Activated CD4-positive, alpha-beta T cell treated with anti-CD3 and anti-CD28 coated beads, Interleukin-2, amount 50 U/mL, for 48 hours (primary cell): ENCODE results near the gene ZBTB20.

Experiments
- DNase-seq, 2 experiments: peaks; one replicate each; pipeline ENCODE4 v3.0.0-alpha.2; 2020

The ZBTB20 gene

GRCh38 chr3:114380233-114380651, 766.8 kb downstream of the ZBTB20 start:
- no peak for DNase-seq

GRCh38 chr3:114379266-114379665, 767.8 kb downstream of the ZBTB20 start:
- DNase-seq: no peak

GRCh38 chr3:114378760-114379159, 768.3 kb downstream of the ZBTB20 start:
- no peak for DNase-seq

- DNase-seq: no peak
These were observed 769.7 kb downstream of the ZBTB20 start for GRCh38 chr3:114377426-114377825.

- no peak for DNase-seq
These were observed 770.4 kb downstream of the ZBTB20 start for GRCh38 chr3:114376516-114377185.

- no peak for DNase-seq
These were observed 771.3 kb downstream of the ZBTB20 start for GRCh38 chr3:114375608-114376421.

- no peak for DNase-seq
These were observed 772.6 kb downstream of the ZBTB20 start for GRCh38 chr3:114374433-114374990.

GRCh38 chr3:114370537-114371174, 776.4 kb downstream of the ZBTB20 start:
- DNase-seq: no peak

GRCh38 chr3:114365909-114366308, 781.2 kb downstream of the ZBTB20 start:
- DNase-seq: no peak

GRCh38 chr3:114364806-114365654, 782.1 kb downstream of the ZBTB20 start:
- DNase-seq: no peak

- DNase-seq: no peak
These were observed 783.4 kb downstream of the ZBTB20 start for GRCh38 chr3:114363554-114364202.

- DNase-seq: no peak
These were observed 784.3 kb downstream of the ZBTB20 start for GRCh38 chr3:114362815-114363214.

GRCh38 chr3:114361391-114361790, 785.7 kb downstream of the ZBTB20 start:
- no peak for DNase-seq

- no peak for DNase-seq
These were observed 790.6 kb downstream of the ZBTB20 start for GRCh38 chr3:114356525-114356924.

- DNase-seq: no peak
These were observed 791.0 kb downstream of the ZBTB20 start for GRCh38 chr3:114356066-114356465.

- no peak for DNase-seq
These were observed 791.4 kb downstream of the ZBTB20 start for GRCh38 chr3:114355653-114356052.

GRCh38 chr3:114351822-114352145, 795.3 kb downstream of the ZBTB20 start:
- DNase-seq: no peak

GRCh38 chr3:114351123-114351821, 795.8 kb downstream of the ZBTB20 start:
- DNase-seq: no peak

- no peak for DNase-seq
These were observed 796.4 kb downstream of the ZBTB20 start for GRCh38 chr3:114350690-114351089.

GRCh38 chr3:114350271-114350670, 796.8 kb downstream of the ZBTB20 start:
- no peak for DNase-seq

GRCh38 chr3:114344492-114344891, 802.6 kb downstream of the ZBTB20 start:
- no peak for DNase-seq
